H9 (cell line): ENCODE measurements around the gene ARMH3. TPM values are rescaled to one million over a fixed set of nuclear protein-coding genes. Genes with fewer than 3 reads are reported as not detected.

Experiments
- DNase-seq: peaks from one replicate; pipeline ENCODE4 v3.0.0-alpha.2; 2017
- H2AFZ ChIP-seq: one replicate; pipeline ENCODE4 v1.6.1; 2013; ENCODE audit warnings: mild to moderate bottlenecking, low read length, control low read depth, moderate library complexity
- H2AK5ac ChIP-seq: 2 replicates; pipeline ENCODE4 v1.6.1; 2013; ENCODE audit warnings: low read length, control low read depth, mixed read lengths; ENCODE audit not compliant: insufficient read length
- H2BK120ac ChIP-seq: one replicate; pipeline ENCODE4 v1.6.1; 2013; ENCODE audit warnings: low read depth, mild to moderate bottlenecking, low read length, control low read depth, inconsistent platforms; ENCODE audit not compliant: poor library complexity, severe bottlenecking
- H2BK12ac ChIP-seq: 2 replicates; pipeline ENCODE4 v1.6.1; 2013; ENCODE audit warnings: low read length, control low read depth, mixed read lengths, low read depth; ENCODE audit not compliant: insufficient read length
- H2BK15ac ChIP-seq: 2 replicates; pipeline ENCODE4 v1.6.1; 2013; ENCODE audit warnings: low read depth, low read length, control low read depth
- H2BK20ac ChIP-seq: one replicate; pipeline ENCODE4 v1.6.1; 2013; ENCODE audit warnings: low read depth, mild to moderate bottlenecking, low read length, control low read depth, inconsistent platforms; ENCODE audit not compliant: poor library complexity, severe bottlenecking
- H2BK5ac ChIP-seq: 2 replicates; pipeline ENCODE4 v1.6.1; 2013; ENCODE audit warnings: low read length, control low read depth, mixed read lengths; ENCODE audit not compliant: insufficient read length
- H3K14ac ChIP-seq: 2 replicates; pipeline ENCODE4 v1.6.1; 2013; ENCODE audit warnings: low read length, control low read depth; ENCODE audit not compliant: insufficient read depth
- H3K18ac ChIP-seq: 2 replicates; pipeline ENCODE4 v1.6.1; 2013; ENCODE audit warnings: low read depth, mild to moderate bottlenecking, mixed read lengths, low read length, control low read depth; ENCODE audit not compliant: insufficient read length
- H3K23ac ChIP-seq: 2 replicates; pipeline ENCODE4 v1.6.1; 2013; ENCODE audit warnings: low read length, control low read depth, mixed read lengths, low read depth; ENCODE audit not compliant: insufficient read length
- H3K23me2 ChIP-seq: 2 replicates; pipeline ENCODE4 v1.6.1; 2013; ENCODE audit warnings: low read depth, mild to moderate bottlenecking, mixed read lengths, low read length, control low read depth; ENCODE audit not compliant: insufficient read length, poor library complexity, severe bottlenecking
- H3K27ac ChIP-seq: 2 replicates; pipeline ENCODE4 v1.5.1; 2013; ENCODE audit warnings: low read length, control low read depth, mixed read lengths, low read depth; ENCODE audit not compliant: insufficient read length
- H3K27me3 ChIP-seq: 2 replicates; pipeline ENCODE4 v1.6.1; 2013; ENCODE audit warnings: low read length, control low read depth, inconsistent platforms; ENCODE audit not compliant: insufficient read depth
- H3K4ac ChIP-seq: 2 replicates; pipeline ENCODE4 v1.6.1; 2013; ENCODE audit warnings: low read depth, mild to moderate bottlenecking, control low read depth, inconsistent platforms, low read length, moderate library complexity
- H3K4me1 ChIP-seq: 2 replicates; pipeline ENCODE4 v1.6.1; 2013; ENCODE audit warnings: low read length, control low read depth, inconsistent platforms; ENCODE audit not compliant: insufficient read depth
- H3K4me2 ChIP-seq: 2 replicates; pipeline ENCODE4 v1.6.1; 2013; ENCODE audit warnings: low read length, control low read depth, mixed read lengths; ENCODE audit not compliant: insufficient read length, insufficient read depth
- H3K56ac ChIP-seq: 2 replicates; pipeline ENCODE4 v1.6.1; 2013; ENCODE audit warnings: low read depth, mild to moderate bottlenecking, mixed read lengths, low read length, control low read depth; ENCODE audit not compliant: insufficient read length
- H3K79me1 ChIP-seq: 2 replicates; pipeline ENCODE4 v1.6.1; 2013; ENCODE audit warnings: low read depth, mild to moderate bottlenecking, moderate library complexity, low read length, control low read depth, inconsistent platforms; ENCODE audit not compliant: insufficient read depth, poor library complexity, severe bottlenecking
- H3K79me2 ChIP-seq: 2 replicates; pipeline ENCODE4 v1.6.1; 2013; ENCODE audit warnings: low read length, control low read depth, inconsistent platforms; ENCODE audit not compliant: insufficient read depth
- H3K9ac ChIP-seq: 2 replicates; pipeline ENCODE4 v1.6.1; 2013; ENCODE audit warnings: low read length, control low read depth, mixed read lengths; ENCODE audit not compliant: insufficient read length; ENCODE audit errors: extremely low read depth
- H3K9me3 ChIP-seq: one replicate; pipeline ENCODE4 v1.6.1; 2013; ENCODE audit warnings: low read depth, low read length, inconsistent platforms; ENCODE audit not compliant: control insufficient read depth
- H3T11ph ChIP-seq: one replicate; pipeline ENCODE4 v1.6.1; 2013; ENCODE audit warnings: mild to moderate bottlenecking, low read length, control low read depth, inconsistent platforms
- H4K20me1 ChIP-seq: one replicate; pipeline ENCODE4 v1.6.1; 2013; ENCODE audit not compliant: control insufficient read depth, insufficient read length, insufficient read depth
- H4K5ac ChIP-seq: 2 replicates; pipeline ENCODE4 v1.6.1; 2013; ENCODE audit warnings: low read depth, mild to moderate bottlenecking, mixed read lengths, low read length, control low read depth; ENCODE audit not compliant: insufficient read length
- H4K8ac ChIP-seq: replicated peaks from 2 replicates; pipeline ENCODE4 v1.6.1; 2013; ENCODE audit warnings: low read length, control low read depth, mixed read lengths, low read depth; ENCODE audit not compliant: insufficient read length
- H4K91ac ChIP-seq: 2 replicates; pipeline ENCODE4 v1.6.1; 2013; ENCODE audit warnings: low read depth, mild to moderate bottlenecking, moderate library complexity, mixed read lengths, low read length, control low read depth; ENCODE audit not compliant: insufficient read length
- H3K27ac Mint-ChIP-seq, 3 experiments: 2 replicates in 2 of 3; 3 replicates in 1 of 3; pipeline ENCODE4 v1.8.0; 2020 to 2021; ENCODE audit warnings: mixed read lengths in 3 of 3, mild to moderate bottlenecking in 1 of 3, moderate library complexity in 1 of 3
- H3K27me3 Mint-ChIP-seq: 2 replicates; pipeline ENCODE4 v1.8.0; 2021; ENCODE audit warnings: low read depth, mild to moderate bottlenecking, moderate library complexity, mixed read lengths
- H3K36me3 Mint-ChIP-seq, 3 experiments: 2 replicates in 2 of 3; 3 replicates in 1 of 3; pipeline ENCODE4 v1.8.0; 2020 to 2021; ENCODE audit warnings: low read depth in 3 of 3, mixed read lengths in 3 of 3; ENCODE audit not compliant: insufficient read depth in 1 of 3
- H3K4me1 Mint-ChIP-seq, 2 experiments: 2 replicates each; pipeline ENCODE4 v1.8.0; 2020; ENCODE audit warnings: mixed read lengths in 2 of 2
- H3K4me3 Mint-ChIP-seq, 2 experiments: 2 replicates in 1 of 2; 3 replicates in 1 of 2; pipeline ENCODE4 v1.8.0; 2020 to 2021; ENCODE audit warnings: mild to moderate bottlenecking in 2 of 2, mixed read lengths in 2 of 2, moderate library complexity in 1 of 2
- H3K9me3 Mint-ChIP-seq, 2 experiments: 2 replicates in 1 of 2; 3 replicates in 1 of 2; pipeline ENCODE4 v1.8.0; 2020; ENCODE audit warnings: mild to moderate bottlenecking in 2 of 2, mixed read lengths in 2 of 2, moderate library complexity in 1 of 2
- CTCF ChIP-seq: fragments of 200-600 bp; sonication (generic); conservative IDR thresholded peaks from 3 replicates; pipeline ENCODE4 v1.8.0; 2021; ENCODE audit warnings: antibody characterized with exemption, mild to moderate bottlenecking
- total RNA-seq: library from RNA; stranded (reverse); gene quantifications from 2 replicates; pipeline ENCODE4 v1.2.1, GENCODE V29; 2021

Gene ARMH3
- total RNA-seq, 1 experiment from 2014 or later, result 20.4 TPM

GRCh38 chr10:101841826-101842225, 214.1 kb downstream of the ARMH3 start:
- no peak overlapping the region for H2BK5ac ChIP-seq
- no peaks in the 10 kb centered on the region for H3K79me2 ChIP-seq
- no peak overlapping the region for H2AFZ ChIP-seq
- H3K79me1 ChIP-seq, result no peaks in the 10 kb centered on the region
- Mint-ChIP-seq H3K9me3 (no peaks in the 10 kb centered on the region), H3K4me3 (peak overlapping the region in 1 of 2 experiments; percentile 16; a peak in 1 of 5 replicates), H3K36me3 (no peaks in the 10 kb centered on the region), H3K4me1 (peaks cover 29 to 44% of the 10 kb centered on the region in 2 experiments), H3K27ac (no peak overlapping the region), H3K27me3 (peaks cover 37% of the 10 kb centered on the region)
- H4K8ac ChIP-seq, result no peak overlapping the region
- H3K18ac ChIP-seq, result no peak overlapping the region
- no peak overlapping the region for H4K5ac ChIP-seq
- no peak overlapping the region for H2AK5ac ChIP-seq
- H3T11ph ChIP-seq, result no peak overlapping the region
- no peak overlapping the region for H2BK15ac ChIP-seq
- TF ChIP-seq CTCF, result no peak
- H3K56ac ChIP-seq, result no peak overlapping the region
- no peak overlapping the region for H3K27ac ChIP-seq
- H3K23ac ChIP-seq, result no peak overlapping the region
- H2BK20ac ChIP-seq, result no peak overlapping the region
- peaks cover 15% of the 10 kb centered on the region; the same call in 1 of the 2 replicates for H3K27me3 ChIP-seq
- H3K4me2 ChIP-seq, result no peak overlapping the region
- no peak overlapping the region for H4K91ac ChIP-seq
- H3K4me1 ChIP-seq, result peaks cover 6% of the 10 kb centered on the region; the same call in 1 of the 2 replicates
- H3K9ac ChIP-seq, result no peak overlapping the region
- no peak overlapping the region for H2BK120ac ChIP-seq
- DNase-seq, result no peak
- peaks cover 13% of the 10 kb centered on the region for H3K23me2 ChIP-seq
- H3K9me3 ChIP-seq, result no peaks in the 10 kb centered on the region
- no peak overlapping the region for H3K14ac ChIP-seq
- H3K4ac ChIP-seq, result no peak overlapping the region
- H2BK12ac ChIP-seq, result no peak overlapping the region
- peaks cover 2% of the 10 kb centered on the region for H4K20me1 ChIP-seq
